H1 (cell line): ENCODE measurements around the gene BIRC7. TPM values are rescaled to one million over a fixed set of nuclear protein-coding genes. Genes with fewer than 3 reads are reported as not detected.

Experiments
- ASH2L ChIP-seq: fragments of 200-600, 300-600 bp; sonication (generic); IDR thresholded peaks from one replicate; pipeline ENCODE4 v1.7.1; 2017; ENCODE audit warnings: low read length
- CEBPB ChIP-seq: IDR thresholded peaks from 2 replicates; pipeline ENCODE4 v1.6.1; 2012; ENCODE audit warnings: low read depth, low read length
- CHD2 ChIP-seq: IDR thresholded peaks from 2 replicates; pipeline ENCODE4 v1.6.1; 2012; ENCODE audit warnings: low read length, improper control_type of control experiment
- CREB1 ChIP-seq: IDR thresholded peaks from 2 replicates; pipeline ENCODE4 v1.6.1; 2012; ENCODE audit warnings: inconsistent platforms
- EP300 ChIP-seq, 2 experiments: IDR thresholded peaks; 1 replicate in 1 of 2; 2 replicates in 1 of 2; pipeline ENCODE4 v1.6.1; 2011 to 2012; ENCODE audit warnings: low read depth in 2 of 2, low read length in 2 of 2, mild to moderate bottlenecking in 2 of 2, borderline replicate concordance in 1 of 2, inconsistent platforms in 1 of 2, moderate library complexity in 1 of 2
- KDM4A ChIP-seq: IDR thresholded peaks from one replicate; pipeline ENCODE4 v1.7.1; 2012; ENCODE audit warnings: low read depth, mild to moderate bottlenecking, moderate library complexity, low read length, inconsistent platforms; ENCODE audit not compliant: severe bottlenecking
- POLR2A ChIP-seq, 2 experiments: IDR thresholded peaks; 1 replicate in 1 of 2; 2 replicates in 1 of 2; pipeline ENCODE4 v1.6.1; 2011; ENCODE audit warnings: low read depth in 2 of 2, low read length in 2 of 2, mild to moderate bottlenecking in 2 of 2; ENCODE audit errors: control extremely low read depth in 1 of 2
- SIN3A ChIP-seq, 2 experiments: IDR thresholded peaks in 1 of 2; conservative IDR thresholded peaks in 1 of 2; 2 replicates each; pipeline ENCODE4 v1.6.1; 2011 to 2012; ENCODE audit warnings: low read length in 2 of 2, improper control_type of control experiment in 1 of 2, low read depth in 1 of 2, mild to moderate bottlenecking in 1 of 2
- TAF1 ChIP-seq: IDR thresholded peaks from 2 replicates; pipeline ENCODE4 v1.6.1; 2011; ENCODE audit warnings: mild to moderate bottlenecking, low read depth, low read length
- TBP ChIP-seq: IDR thresholded peaks from 2 replicates; pipeline ENCODE4 v1.6.1; 2011; ENCODE audit warnings: low read depth, low read length, improper control_type of control experiment
- TEAD4 ChIP-seq: IDR thresholded peaks from 2 replicates; pipeline ENCODE4 v1.6.1; 2012; ENCODE audit warnings: low read depth, low read length, inconsistent platforms, mixed read lengths
- polyA plus RNA-seq, 7 experiments: library from polyadenylated mRNA; depleted of rRNA in 3 of 7; stranded (reverse) in 5 of 7; unstranded in 2 of 7; fragments of >200 nt in 5 of 7; fragments of 200-250 nt in 2 of 7; gene quantifications; 1 replicate in 5 of 7; 2 replicates in 1 of 7; 4 replicates in 1 of 7; pipeline versions ENCODE4 v1.2.1 to v1.2.3, GENCODE V29; 2011 to 2013; ENCODE audit warnings: missing spikeins in 2 of 7, mixed read lengths in 2 of 7
- total RNA-seq: library from RNA; stranded (reverse); fragmentation: NEBNext Ultra II Directional; extraction: Animal tissue kit (Norgen Biotek cat#: 25700); gene quantifications from 2 replicates; pipeline ENCODE4 v1.2.1, GENCODE V29; 2021
- TF ChIP-seq, protein P1 (sequence below): IDR thresholded peaks from 2 replicates; pipeline ENCODE4 v1.6.1; 2012; ENCODE audit warnings: inconsistent platforms

BIRC7 gene
- total and polyA plus RNA-seq, 2 of the 8 experiments (the other 6 are each of a cell fraction or from before 2014, with no cell fraction given): 0.11 to 0.41 TPM

GRCh38 chr20:63272105-63273058 lies 36.7 kb downstream of the BIRC7 start, which contains the start of gene ARFGAP1 (continued):
- peak; percentile 82 to 85; a peak in 3 of 4 replicates for TF ChIP-seq SIN3A (conservative IDR thresholded peaks at IDR 0.05 in 1 of 2, IDR thresholded peaks at IDR 0.05 in 1 of 2; ENCODE audit: low read depth in 1 of 2, low read length in 2 of 2)
- no peak for TF ChIP-seq ASH2L
- peak; percentile 76 for TF ChIP-seq CHD2
- TF ChIP-seq POLR2A (IDR thresholded peaks at IDR 0.05; ENCODE audit: control extremely low read depth in 1 of 2, low read depth in 2 of 2, low read length in 2 of 2): peak in 1 of 2 experiments; percentile 79; a peak in 2 of 3 replicates
- no peak for TF ChIP-seq EP300 (IDR thresholded peaks at IDR 0.05; ENCODE audit: borderline replicate concordance in 1 of 2, low read depth in 2 of 2, low read length in 2 of 2)
- TF ChIP-seq KDM4A: peak; percentile 43
- no peak for TF ChIP-seq TEAD4
- TF ChIP-seq CREB1: peak; percentile 83
- peak; percentile 67 for TF ChIP-seq TAF1
- TF ChIP-seq, protein P1, sequence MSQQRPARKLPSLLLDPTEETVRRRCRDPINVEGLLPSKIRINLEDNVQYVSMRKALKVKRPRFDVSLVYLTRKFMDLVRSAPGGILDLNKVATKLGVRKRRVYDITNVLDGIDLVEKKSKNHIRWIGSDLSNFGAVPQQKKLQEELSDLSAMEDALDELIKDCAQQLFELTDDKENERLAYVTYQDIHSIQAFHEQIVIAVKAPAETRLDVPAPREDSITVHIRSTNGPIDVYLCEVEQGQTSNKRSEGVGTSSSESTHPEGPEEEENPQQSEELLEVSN: no peak
- TF ChIP-seq CEBPB: no peak
- no peak for TF ChIP-seq TBP
